D721Med (cell line): ENCODE data around the gene FAM90A1.
"Not testable (repeated sequence)": the region's sequence is repeated elsewhere in the genome, so short reads cannot be mapped to it uniquely, and the experiment has no call there.

Source experiments
- DNase-seq: peaks from one replicate; pipeline ENCODE4 v3.0.0; 2011; ENCODE audit warnings: low spot score; ENCODE audit not compliant: insufficient read length
- FAIRE-seq: peaks from 2 replicates; lab custom pipeline; 2011; peaks lifted over from hg19 to GRCh38; lab: Jason Lieb, UNC
- CTCF ChIP-seq: IDR thresholded peaks from 2 replicates; pipeline ENCODE4 v1.5.1; 2012; ENCODE audit warnings: mild to moderate bottlenecking, control low read depth; ENCODE audit not compliant: insufficient read depth; ENCODE audit errors: missing control alignments

Gene FAM90A1

DNA sequence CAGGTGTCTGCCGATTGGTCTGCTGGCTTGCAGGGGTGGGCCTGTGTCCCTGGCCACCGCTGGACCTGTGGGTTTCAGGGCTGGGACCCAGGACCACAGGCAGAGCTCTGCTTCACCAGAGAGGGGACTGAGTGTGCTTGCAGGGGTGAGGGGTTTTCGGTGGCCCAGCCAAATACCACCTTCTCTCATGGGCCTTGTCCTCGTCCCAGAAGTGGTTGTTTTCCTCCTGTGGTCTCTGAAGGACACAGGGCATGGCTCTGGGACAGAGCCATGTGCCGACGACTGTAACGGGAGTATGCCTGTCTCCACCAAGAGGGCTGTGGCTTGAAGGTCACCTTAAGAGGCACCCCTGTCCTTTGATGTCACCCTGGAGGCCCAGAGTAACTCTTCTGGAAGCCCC, 7.3 kb upstream of the FAM90A1 start:
- DNase-seq, FAIRE-seq: not testable (repeated sequence)

DNA sequence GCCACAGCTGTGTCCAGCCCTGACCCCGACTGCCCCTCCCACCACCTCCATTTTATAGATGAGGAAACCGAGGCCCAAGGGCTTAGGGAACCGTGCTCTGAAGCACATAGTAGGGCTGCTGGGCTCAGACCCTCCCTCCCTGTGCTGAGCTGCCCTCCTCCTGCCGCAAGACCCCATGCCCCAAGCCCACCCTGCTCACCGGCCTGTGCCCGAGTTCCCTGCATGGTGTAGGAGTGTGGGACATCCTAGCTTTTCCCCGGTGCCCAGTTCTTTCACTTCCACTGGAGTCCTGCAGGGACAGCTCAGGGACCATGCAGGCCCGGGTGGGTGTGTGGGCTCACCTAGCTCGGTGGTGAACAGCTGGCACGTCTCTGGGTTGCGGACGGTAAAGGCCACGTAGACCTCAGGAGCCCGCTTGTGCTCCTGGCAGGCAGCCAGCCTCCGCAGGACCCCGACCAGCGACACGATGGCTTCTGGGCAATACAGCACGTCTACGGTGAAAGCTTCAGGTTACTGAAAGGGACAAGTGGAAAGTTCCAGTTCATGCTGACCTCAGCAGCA, 6.6 kb upstream of the FAM90A1 start:
- DNase-seq, FAIRE-seq: not testable (repeated sequence)

GRCh38 chr12:8233300-8233855, 6.0 kb upstream of the FAM90A1 start:
- not testable (repeated sequence) for FAIRE-seq, DNase-seq

- DNase-seq, FAIRE-seq: not testable (repeated sequence)
- peak; percentile 49 for TF ChIP-seq CTCF
Observed at GRCh38 chr12:8231666-8232608, 4.5 kb upstream of the FAM90A1 start.

DNA sequence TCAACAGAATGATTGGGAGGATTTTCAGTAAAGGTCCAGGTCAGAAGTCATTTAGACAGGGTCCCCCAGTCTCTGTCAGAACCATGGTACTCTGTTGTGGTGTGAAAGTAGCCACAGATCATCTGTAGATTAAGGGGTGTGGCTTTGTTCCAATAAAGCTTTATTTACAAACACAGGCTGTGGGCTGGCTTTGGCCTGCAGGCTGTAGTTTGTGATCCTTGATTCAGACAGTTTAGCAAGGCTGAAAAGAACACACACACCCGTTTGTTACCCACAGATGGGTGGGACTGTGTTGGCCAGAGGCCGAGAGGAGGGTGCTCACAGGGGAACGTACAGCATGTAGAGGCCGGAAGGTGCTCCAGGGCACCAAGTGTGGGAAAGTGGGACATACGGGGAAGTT, 3.6 kb upstream of the FAM90A1 start:
- not testable (repeated sequence) for DNase-seq, FAIRE-seq

- not testable (repeated sequence) for DNase-seq
Observed at GRCh38 chr12:8229486-8229885, 2.1 kb upstream of the FAM90A1 start.

DNA sequence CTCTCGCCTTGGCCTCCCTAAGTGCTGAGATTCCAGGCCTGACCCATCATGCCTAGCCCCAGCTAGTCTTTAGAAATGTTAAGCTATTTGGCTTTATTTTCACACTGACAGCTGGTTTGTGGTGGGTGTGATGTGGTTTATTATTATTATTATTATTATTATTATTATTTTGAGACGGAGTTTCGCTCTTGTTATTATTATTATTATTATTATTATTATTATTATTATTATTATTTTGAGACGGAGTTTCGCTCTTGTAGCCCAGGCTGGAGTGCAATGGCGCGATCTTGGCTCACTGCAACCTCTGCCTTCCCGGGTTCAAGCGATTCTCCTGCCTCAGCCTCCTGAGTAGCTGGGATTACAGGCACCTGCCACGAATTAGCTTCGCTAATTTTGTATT, 1.2 kb upstream of the FAM90A1 start:
- not testable (repeated sequence) for FAIRE-seq, DNase-seq

More at GRCh38 chr12:8229486-8229885, 2.1 kb upstream of the FAM90A1 start:
- FAIRE-seq = not testable (repeated sequence)

DNA sequence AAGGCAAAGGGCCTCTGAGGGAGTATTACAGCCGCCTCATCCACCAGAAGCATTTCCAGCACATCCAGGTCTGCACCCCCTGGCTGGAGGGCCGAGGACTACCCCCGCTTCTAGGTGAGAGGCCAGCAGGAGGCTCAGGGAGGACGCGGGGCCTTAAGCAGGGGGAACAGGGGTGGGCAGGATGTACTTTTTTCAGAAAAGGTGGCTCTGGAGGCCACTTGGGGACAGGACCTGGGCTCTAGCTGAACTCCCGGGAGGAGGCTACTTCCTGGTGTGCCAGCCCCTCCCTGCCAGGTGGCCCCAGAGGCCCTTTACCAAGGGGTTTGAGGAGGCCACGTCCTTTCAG, 287 bp upstream of the FAM90A1 start:
- not testable (repeated sequence) for DNase-seq, FAIRE-seq

- DNase-seq (no peak), FAIRE-seq (no peak)
- no peak for TF ChIP-seq CTCF
Observed at GRCh38 chr12:8226355-8226754, 1.1 kb downstream of the FAM90A1 start.

DNA sequence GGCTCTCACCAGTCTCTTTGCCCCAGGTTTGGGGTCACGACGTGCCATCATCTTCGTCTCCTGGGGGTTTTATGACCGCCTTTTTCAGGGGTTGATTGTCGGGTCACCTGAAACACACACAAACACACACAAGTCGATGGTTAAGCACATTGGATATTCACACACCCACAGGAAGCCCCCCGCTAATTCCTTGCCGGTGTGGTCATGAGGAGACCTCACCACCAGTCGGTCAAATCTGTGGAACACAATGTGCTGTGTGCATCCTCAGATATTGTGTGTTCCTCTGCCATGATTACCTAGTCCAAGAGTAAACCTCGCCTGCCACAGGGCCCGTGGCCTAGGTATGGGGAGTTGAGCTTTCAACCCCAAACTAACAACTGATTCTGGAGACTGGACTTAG, 2.6 kb downstream of the FAM90A1 start:
- FAIRE-seq, DNase-seq: not testable (repeated sequence)

DNA sequence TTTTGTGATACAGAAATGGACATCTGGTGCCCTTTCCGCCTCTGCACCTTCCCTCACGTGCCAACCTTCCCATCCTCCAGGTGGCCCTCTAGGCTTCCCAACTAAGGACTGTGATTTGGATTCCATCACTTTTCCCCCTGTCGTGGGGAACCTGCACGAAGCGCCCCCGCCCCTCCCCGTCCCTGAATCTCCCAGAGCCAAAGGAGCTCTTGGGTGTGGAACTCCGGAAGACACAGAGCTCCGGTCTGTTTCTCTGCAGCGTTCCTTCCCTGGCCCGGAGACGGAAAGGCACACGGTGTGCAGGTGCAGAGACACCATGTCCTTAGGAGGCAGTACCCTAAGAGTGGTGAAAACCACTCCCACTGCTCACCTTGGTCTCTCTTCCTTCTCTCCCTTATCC, 3.8 kb downstream of the FAM90A1 start:
- not testable (repeated sequence) for DNase-seq, FAIRE-seq

DNA sequence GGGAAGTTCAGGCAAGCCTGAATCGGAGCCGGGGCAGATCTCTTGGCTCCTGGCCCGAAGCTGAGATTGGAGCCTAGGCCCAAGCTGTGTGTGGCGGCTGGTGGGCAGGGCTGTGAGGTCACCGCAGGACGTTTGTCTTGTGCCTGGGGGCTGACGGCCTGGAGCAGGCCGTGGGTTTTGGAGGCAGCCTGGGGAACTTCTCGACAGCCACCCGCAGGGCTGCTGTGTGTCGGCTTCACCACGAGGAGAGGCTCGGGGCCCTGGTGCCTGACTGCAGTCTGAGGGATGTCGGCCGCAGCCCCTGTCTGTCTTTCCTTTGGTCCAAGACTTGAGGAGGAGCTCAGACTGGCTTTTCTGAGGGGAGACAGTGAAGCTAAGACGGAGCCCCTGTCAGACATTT, 5.1 kb downstream of the FAM90A1 start:
- FAIRE-seq, DNase-seq: not testable (repeated sequence)

- FAIRE-seq, DNase-seq: not testable (repeated sequence)
Observed at GRCh38 chr12:8221844-8222243, 5.6 kb downstream of the FAM90A1 start.

GRCh38 chr12:8221375-8221774, 6.0 kb downstream of the FAM90A1 start:
- not testable (repeated sequence) for FAIRE-seq, DNase-seq

GRCh38 chr12:8218711-8219382, 8.6 kb downstream of the FAM90A1 start:
- not testable (repeated sequence) for FAIRE-seq, DNase-seq

DNA sequence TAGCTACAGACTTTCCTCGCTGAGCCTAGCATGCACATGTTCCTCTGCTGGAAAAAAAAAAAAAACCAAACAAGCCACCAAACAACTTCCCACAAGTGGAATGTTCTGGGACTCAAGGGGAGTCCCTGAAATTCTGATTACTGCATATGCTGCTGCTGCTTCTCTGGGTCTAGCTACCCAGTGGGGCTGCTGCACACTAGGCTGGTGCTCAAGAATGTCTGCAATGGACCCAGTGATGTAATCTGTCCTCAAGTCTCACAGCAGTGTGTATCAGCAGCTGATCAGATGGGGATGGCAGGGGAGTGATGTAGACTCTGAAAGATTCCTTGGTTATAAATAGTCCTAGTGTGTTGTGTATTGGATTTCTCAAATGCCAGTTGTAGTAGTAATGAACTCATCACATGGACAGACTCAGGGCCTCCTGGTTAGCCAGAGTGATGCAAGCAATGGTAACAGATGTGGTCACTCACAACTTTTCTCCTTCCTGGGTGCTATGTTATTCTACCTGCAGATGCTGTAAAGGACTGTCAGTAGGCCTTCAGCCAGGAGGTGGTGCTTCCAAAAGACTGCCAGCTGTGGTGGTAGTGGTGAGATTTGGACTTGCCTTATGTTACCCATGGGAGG, 29.6 kb downstream of the FAM90A1 start:
- not testable (repeated sequence) for FAIRE-seq, DNase-seq
